ENCODE results near the gene MOB3A.
"Not testable (repeated sequence)": the region's sequence is repeated elsewhere in the genome, so short reads cannot be mapped to it uniquely, and the experiment has no call there.

Gene MOB3A

DNA sequence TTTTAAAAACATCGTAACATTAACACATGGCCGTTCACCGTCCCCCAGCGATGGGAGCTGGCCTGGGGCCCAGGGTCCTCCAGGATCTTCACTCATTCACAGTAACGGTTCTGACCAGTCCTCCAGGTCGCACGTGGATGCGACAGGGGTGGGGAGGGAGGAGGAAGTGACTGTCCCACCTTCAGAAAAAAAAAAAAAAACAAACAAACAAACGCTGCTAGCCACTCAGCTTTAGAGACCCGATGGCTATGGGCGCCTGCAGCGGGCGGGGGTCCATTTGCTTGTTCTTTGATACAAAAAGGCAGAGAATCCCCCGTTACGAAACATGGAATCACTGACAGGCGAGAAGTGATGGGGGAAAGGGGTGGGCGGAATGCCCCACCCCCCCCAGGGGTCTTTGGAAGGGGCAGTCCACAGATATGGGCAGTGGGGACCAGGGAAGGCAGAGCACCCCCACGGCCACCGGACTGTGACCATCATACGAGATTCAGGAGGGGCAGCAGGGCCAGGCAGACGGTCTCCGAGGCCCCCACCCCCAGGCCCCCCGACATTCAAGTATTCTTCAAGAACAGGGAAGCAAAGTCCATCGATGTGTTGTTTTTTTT, 58.4 kb downstream of the MOB3A start:
- TF ChIP-seq CTCF (conservative IDR thresholded peaks at IDR 0.05; ENCODE audit: low read length): no peak
- H3K4me3 ChIP-seq (ENCODE audit: low read length): no peak overlapping the region
- DNase-seq (ENCODE audit: low read depth): no peak

- no peak for DNase-seq (ENCODE audit: low read depth)
- H3K4me3 ChIP-seq (ENCODE audit: low read length): no peak overlapping the region
- no peak for TF ChIP-seq CTCF (conservative IDR thresholded peaks at IDR 0.05; ENCODE audit: low read length)
Observed at GRCh38 chr19:2036424-2036823, 59.7 kb downstream of the MOB3A start.

DNA sequence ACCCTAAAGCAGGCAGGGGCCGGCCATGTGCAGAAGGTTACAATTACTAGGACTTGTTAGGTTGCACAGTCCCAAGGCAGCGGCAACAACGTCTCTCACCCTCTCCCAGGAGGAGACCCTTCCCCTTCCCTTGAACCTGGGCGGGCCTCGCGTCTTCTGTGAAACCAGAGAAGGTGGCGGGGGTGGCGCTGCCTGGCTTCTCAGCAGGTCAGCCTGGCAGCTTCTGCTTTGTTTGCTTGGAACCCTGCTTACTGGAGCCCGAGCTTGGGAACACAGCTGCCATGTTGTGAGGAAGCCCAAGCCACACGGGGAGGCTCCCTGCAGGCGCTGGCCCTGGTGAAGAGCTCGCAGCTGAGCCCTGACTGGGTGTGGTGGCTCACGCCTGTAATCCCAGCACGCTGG, 60.5 kb downstream of the MOB3A start:
- no peak for DNase-seq (ENCODE audit: low read depth)
- TF ChIP-seq CTCF (conservative IDR thresholded peaks at IDR 0.05; ENCODE audit: low read length): no peak
- H3K4me3 ChIP-seq (ENCODE audit: low read length): no peak overlapping the region

GRCh38 chr19:2034729-2035589, 61.2 kb downstream of the MOB3A start:
- no peak for DNase-seq (ENCODE audit: low read depth)
- TF ChIP-seq CTCF (conservative IDR thresholded peaks at IDR 0.05; ENCODE audit: low read length): no peak
- no peak overlapping the region for H3K4me3 ChIP-seq (ENCODE audit: low read length)

DNA sequence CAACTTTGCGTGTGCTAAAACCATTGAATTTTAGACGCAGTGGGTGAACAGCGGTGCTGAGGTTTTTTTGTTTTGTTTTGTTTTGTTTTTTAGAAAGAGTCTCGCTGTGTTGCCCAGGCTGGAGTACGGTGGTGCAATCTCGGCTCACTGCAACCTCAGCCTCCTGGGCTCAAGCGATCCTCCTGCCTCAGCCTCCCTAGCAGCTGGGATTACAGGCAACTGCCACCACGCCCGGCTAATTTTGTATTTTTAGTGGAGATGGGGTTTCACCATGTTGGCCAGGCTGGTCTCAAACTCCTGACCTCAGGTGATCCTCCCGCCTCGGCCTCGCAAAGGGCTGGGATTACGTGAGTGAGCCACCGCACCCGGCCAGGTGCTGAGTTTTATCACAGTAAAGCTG, 61.9 kb downstream of the MOB3A start:
- DNase-seq (ENCODE audit: low read depth); H3K4me3 ChIP-seq (ENCODE audit: low read length): not testable (repeated sequence)

- no peak overlapping the region for H3K4me3 ChIP-seq (ENCODE audit: low read length)
- TF ChIP-seq CTCF (conservative IDR thresholded peaks at IDR 0.05; ENCODE audit: low read length): no peak
- no peak for DNase-seq (ENCODE audit: low read depth)
Observed at GRCh38 chr19:2033825-2034159, 62.3 kb downstream of the MOB3A start.

DNA sequence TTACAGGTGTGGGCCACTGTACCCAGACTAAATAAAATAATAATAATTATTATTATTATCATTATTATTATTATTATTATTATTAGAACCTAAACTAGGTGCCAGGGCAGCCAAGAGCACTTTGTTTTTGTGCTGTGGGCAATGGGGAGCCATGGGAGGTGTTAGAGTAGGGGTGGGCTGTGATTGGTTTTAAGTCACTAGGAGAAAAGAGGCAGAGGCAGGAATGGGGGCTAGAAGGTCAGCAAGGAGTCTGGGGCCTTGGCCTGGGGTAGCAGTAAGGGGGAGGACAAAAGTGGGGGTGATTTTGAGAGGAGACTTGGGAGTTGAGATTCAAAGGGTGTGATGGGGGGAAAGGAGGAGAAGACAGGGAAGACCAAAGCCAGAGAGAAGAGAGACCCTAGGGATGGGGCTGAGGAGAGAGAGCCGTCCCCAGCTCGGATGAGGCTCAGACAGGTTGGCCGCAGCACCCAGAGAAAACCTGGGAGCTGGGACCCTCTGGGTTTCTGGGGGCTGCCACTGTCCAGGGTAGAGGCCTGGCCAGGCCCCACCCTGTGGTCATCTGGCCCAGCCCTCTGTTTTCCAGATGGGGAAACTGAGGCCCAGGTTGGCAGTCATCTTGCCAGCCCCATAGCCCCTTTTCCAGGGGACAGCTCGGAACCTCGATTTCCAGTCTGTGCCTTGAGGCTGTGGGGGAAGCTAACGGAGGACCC, 62.9 kb downstream of the MOB3A start:
- H3K4me3 ChIP-seq (ENCODE audit: low read length): no peak overlapping the region
- DNase-seq (ENCODE audit: low read depth): no peak
- no peak for TF ChIP-seq CTCF (conservative IDR thresholded peaks at IDR 0.05; ENCODE audit: low read length)
